HG03039 (cell line): ENCODE results near the gene TMC2.

Experiments
- ATAC-seq: cut with Tn5 transposase; IDR thresholded peaks from one replicate; pipeline ENCODE4 v1.9.1; 2021; ENCODE audit warnings: mild to moderate bottlenecking, moderate library complexity; ENCODE audit not compliant: unreplicated experiment

TMC2 gene

DNA sequence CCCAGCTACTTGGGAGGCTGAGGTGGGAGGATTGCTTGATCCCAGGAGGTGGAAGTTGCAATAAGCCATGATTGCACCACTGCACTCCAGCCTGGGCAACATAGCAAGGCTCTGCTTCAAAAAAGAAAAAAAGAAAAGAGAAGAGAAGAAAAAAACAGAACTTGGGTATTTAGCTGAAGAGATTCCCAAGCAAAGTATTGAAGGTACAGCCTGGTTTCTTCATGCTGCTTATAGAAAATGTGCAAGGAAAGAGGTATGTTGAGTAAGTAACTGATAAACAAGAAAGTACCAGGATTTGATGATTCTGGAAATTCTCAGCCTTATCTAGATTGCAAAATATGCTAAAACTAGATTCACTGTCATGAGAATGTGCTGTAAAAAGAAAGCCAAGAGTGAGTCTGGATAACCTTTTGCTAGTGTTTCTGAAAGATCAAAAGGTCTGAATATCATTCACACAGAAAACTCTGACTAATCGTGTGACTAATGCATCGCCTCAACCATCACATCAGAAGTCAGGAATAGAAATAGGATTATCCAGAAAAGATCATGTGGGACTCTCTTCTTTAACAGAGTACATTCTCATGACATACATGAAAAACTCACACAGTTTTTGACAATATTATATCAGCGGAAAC, 83.7 kb downstream of the TMC2 start:
- ATAC-seq: no peak

DNA sequence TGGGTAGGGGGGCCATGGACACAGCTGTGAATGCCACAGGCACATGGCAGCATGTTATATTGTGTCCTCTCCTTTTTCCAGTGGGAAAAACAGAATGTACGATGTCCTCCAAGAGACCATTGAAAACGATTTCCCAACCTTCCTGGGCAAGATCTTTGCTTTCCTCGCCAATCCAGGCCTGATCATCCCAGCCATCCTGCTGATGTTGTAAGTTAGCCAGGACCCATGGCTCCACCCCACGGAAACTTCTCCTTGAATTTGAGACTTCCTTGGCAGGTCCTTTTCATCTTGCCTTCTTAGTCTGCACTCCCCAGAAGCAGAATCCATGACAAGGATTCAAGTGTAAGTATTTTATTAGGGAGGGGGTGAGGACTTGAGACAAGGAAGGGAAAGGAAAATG, 87.8 kb downstream of the TMC2 start:
- no peak for ATAC-seq

DNA sequence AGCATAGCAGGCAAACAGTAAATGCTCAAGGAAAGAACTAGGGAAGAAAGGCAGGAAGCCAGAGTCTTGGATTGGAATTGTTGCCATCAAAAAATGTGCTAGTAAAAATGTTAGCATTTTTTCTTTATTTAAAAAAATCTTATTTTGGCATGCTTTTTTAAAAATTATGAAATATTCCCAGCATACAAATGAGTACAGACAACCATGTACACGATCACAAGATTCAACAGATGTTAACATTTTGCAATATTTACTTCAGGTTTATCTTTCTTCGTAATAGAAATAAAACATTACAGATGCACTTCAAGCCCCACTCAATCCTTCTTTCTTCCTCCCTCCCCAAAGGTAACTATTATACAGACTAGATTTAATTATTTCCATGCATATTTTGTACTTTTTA, 88.7 kb downstream of the TMC2 start:
- ATAC-seq: no peak

DNA sequence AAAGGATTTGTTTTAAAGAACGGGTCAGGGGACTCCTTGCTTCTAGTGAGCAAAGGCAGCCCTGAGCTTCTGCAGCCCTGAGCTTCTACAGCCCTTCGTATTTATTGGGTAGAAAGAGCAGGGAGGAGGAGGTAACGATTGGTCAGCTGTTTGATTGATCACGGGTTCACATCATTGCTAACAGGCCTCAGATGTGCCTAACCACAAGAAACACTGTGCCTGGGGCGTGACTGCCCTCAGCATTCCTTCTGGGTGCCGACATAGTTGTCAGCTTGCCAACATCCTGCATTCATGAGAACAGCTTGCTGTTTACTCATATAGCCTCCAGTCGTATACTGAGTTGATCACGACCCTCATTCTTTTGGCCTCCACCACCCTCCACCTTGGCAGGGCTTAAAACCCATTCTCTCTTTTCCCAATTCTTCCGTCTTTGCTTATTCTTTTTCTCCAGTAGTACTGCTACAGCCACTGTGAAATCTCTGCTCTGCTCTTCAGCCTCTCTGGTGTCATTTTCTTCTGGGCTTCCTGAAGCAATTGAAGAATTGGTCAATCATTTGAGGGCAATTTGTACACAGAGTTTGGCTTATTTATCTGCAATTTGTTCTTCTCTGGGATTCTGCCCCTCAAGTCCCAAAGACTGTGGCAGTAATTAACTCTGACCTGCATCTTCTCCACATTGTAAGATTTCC, 90.6 kb downstream of the TMC2 start:
- no peak for ATAC-seq

DNA sequence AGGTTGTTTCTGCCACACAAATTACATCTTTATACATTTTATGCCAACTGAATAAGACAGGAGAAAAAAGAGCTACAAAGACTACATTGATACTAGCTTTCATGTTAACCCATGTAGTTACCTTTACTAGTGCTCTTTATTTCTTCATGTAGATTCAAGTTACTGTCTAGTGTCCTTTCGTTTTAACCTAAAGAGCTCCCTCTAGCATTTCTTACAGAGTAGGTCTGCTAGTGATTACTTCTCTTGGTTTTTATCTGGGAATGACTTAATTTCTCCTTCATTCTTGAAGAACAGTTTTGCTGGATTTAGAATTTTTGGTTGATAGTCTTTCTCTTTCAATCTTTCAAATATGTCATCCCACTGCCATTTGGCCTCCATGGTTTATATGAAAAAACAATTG, 94.9 kb downstream of the TMC2 start:
- ATAC-seq: no peak

DNA sequence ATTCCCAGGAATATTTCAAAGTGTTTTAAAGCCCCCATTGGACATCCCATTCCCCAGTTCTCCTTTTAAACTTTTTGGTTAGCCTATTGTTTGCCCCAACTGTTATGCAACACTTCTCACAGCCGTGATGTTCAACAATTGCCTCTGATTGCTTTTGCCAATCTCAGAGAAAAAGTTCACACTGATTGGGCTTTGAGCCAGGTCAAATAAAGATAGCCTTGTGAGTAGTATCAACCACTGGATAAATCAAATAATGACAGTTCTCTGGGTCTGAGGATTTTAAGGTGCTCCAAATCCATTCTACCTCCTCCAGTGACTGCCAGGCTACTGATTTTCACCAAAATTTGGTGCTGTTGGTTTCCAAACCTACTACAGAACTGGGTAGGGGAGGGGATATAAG, 97.0 kb downstream of the TMC2 start:
- ATAC-seq: no peak

DNA sequence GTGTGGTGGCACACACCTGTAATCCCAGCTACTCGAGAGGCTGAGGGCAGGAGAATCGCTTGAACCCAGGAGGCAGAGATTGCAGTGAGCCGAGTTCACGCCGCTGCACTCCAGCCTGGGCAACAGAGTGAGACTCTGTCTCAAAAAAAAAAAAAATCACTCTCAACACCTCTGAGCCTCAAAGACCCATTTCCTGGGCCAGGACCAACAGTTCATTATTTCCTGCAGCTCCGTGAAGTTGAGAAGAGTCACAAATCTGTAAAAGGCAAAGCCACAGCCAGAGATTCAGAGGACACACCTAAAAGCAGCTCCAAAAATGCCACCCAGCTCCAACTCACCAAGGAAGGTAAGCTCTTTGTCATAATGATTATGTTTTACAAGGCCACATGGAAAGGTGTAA, 100.9 kb downstream of the TMC2 start:
- ATAC-seq: no peak

DNA sequence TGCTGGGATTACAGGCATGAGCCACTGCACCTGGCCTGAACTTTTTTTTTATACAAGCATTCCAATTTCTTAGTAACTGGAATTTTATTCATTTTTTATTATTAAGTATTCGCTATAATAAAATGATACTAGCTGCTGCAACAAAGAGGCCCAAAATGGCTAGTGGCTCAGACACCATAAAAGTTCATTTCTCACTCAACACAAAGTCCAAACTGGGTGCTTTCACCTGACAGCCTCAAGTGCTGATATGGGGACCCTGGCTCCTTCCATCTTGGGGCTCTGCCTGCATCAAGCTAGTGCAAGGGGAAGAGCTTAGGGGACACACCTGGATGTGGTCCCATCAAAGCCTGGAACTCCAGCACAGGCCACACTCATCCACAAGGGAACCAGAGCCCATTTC, 103.9 kb downstream of the TMC2 start:
- no peak for ATAC-seq

DNA sequence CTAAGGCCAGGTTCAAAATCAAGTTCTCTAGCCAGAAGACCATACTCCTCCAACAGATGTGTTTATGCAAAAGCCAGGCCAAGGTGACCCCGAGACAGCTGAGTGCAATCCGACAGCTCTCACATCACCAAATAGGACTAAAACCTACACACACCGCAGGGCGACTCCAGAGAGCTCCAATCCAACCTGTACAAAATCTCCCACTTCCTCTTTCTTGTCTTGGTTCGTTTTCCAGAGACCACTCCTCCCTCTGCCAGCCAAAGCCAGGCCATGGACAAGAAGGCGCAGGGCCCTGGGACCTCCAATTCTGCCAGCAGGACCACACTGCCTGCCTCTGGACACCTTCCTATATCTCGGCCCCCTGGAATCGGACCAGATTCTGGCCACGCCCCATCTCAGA, 104.5 kb downstream of the TMC2 start:
- ATAC-seq: no peak

DNA sequence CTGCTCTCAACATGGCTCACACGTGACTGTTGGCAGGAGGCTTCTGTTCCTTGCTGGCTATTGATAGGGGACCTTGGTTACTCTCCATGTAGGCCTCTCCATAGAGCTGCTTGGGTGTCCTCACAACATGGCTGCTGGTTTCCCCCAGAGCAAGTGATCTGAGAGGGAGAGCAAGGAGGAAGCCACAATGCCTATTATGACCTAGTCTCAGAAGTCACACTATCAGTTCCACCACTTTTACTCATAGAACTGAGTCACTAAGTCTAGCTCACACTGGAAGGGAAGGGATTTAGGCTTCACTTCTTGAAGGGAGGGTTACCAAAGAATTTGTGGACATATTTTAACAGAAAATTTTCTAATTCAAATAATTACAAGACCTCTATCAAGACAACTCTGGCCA, 107.3 kb downstream of the TMC2 start:
- no peak for ATAC-seq

DNA sequence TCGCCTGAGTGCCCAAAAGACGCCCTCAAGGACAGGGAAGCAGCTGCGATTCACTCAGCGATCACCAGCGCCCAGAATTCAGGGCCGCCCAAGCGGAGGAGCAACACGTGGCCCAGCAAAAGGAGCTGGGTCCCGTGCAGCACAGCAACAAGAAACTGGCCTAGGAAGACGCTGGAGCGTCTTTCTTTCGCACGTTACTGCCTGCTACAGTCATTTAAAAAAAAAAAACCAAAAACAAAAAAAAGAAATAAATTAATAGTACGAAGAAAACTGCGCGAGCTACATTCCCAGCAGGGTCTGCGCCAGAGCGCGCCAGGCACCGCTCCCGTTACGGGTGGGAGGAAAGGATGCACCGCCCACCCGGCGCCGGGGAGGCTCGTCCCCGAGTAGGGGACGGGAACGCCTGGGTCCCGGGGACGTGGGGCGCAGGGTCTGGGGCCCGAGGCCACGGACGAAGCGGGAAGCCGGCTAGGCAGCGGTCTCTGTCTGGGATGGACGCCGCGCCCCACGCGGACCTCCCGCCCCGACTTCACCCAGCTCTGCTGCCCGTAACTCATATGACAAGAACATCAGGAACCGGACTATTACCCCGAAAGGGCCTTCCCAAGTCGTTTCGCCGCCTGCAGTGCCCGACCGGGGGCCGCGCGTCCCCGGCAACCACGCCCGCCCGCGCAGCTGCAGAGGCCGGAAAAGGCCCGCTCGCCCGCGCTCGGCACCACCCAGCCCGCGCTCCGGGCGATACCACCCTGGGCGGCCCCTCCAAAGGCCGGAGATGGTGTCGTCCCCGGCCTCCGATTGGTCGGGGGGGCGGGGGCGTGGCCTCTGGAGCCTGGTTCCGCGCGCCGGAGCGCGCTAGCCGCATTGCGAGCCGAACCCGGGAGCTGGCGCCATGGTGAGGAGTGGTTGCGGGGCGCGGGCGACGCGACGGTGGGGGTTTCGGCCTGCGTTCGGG, 115.7 kb downstream of the TMC2 start, which contains the start of gene NOP56:
Gene NOP56 (plus strand): TSS at position 861 of the 952 bp plus-strand sequence. CDS start 29 bp downstream, at position 890.
- peak; percentile 78 for ATAC-seq

DNA sequence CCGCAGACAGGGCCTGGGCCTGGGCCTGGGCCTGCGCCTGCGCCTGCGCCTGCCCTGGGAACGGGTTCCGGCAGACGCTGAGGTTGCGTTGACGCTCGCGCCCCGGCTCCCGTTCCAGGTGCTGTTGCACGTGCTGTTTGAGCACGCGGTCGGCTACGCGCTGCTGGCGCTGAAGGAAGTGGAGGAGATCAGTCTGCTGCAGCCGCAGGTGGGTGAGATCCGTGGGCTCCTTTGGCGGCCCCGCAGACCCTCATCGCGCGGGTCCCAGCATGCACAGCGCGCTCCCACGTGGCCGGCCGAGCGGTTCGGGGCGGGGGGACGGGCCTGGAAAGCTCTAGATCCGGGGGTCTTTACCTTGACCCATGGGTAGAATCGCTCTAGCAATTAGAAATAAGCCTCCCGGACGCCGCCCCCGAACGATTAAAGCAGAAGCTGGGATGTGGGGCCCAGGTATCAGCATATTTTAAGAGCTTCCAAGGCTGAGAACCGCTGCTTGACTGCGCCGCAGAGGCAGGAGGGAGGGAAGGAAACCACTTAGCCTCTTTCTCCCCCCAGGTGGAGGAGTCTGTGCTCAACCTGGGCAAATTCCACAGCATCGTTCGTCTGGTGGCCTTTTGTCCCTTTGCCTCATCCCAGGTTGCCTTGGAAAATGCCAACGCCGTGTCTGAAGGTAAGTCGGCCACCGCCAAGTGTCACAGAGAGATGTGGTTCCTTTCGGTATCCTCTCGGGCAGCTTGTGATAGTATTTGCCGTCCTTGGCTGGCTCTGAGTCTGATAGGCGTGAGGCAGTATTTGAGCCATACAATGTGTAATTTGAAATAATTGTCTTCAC, 116.6 kb downstream of the TMC2 start:
- ATAC-seq: peak; percentile 30

DNA sequence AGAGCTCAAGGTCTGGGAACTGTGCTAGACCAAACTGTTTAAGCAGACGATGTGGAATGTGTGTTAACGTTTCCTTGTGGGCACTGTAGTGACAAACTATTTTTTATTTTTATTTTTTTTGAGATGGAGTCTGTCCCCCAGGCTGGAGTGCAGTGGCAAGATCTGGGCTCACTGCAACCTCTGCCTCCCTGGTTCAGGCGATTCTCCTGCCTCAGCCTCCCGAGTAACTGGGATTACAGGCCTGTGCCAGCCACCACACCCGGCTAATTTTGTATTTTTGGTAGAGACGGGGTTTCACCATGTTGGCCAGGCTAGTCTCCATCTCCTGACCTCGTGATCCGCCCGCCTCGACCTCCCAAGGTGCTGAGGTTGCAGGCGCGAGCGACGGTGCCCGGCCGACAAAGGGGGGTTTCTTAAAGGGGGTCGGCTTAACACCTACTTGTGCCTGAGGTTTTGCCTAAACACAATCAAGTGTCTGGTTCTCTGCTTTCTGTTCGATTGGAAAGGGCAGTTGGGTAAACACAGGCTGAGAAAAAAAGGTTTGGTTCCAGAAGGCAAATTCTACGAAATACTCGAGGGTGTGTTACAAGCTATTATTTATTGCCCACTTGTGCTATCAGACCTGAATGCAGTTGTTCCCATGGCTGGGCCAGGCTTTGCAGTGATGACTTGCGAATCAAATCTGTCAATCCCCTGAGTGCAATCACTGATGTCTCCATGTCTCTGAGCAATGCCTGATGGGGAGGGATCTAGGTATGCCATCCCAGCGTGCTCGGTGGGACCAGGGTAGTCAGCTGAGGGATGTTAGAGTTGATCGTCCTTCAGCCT, 117.4 kb downstream of the TMC2 start:
- ATAC-seq: no peak

DNA sequence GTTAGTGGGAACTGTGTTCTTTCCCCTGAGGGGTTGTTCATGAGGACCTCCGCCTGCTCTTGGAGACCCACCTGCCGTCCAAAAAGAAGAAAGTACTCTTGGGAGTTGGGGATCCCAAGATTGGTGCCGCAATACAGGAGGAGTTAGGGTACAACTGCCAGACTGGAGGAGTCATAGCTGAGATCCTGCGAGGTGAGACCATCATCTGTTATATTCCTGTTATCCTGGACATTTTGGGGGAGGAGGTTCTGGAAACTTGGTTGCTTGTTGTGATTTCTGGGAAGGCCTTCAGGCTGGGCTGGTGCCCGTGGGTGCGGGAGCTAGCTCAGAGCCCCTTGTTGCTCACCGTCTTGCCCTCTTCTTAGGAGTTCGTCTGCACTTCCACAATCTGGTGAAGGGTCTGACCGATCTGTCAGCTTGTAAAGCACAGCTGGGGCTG, 118.0 kb downstream of the TMC2 start:
- ATAC-seq: no peak

DNA sequence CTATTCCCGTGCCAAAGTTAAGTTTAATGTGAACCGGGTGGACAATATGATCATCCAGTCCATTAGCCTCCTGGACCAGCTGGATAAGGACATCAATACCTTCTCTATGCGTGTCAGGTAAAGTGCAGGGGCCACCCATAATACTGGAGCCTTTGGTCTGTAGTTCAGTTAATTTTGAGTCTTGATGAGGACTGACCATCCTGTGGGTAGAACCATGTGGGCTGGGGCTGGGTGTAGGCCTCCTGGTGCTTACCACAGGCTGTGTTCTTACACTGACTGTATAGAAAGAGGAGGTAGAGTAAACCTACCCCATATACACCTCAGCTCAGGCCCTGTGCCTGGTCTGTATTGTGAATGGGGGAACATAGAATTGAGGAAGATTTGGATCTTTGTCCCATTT, 118.5 kb downstream of the TMC2 start:
- no peak for ATAC-seq

DNA sequence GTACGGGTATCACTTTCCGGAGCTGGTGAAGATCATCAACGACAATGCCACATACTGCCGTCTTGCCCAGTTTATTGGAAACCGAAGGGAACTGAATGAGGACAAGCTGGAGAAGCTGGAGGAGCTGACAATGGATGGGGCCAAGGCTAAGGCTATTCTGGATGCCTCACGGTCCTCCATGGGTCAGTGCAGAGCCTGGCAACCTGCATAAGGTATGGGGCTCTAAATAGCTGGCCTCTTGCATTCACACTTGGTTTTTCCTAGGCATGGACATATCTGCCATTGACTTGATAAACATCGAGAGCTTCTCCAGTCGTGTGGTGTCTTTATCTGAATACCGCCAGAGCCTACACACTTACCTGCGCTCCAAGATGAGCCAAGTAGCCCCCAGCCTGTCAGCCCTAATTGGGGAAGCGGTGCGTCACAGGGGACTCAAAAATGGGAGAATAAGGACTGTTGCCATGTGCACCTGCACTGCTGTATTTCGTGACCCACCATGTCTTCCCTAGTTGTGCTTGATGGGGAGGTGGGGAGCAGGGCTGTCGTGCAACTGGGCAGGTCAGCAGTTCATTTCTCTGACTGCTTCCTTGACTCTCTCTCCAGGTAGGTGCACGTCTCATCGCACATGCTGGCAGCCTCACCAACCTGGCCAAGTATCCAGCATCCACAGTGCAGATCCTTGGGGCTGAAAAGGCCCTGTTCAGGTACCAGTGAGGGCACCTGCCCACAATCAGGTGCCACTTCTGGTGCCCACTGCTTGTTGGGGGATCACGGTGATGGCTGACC, 119.2 kb downstream of the TMC2 start:
- ATAC-seq: no peak

DNA sequence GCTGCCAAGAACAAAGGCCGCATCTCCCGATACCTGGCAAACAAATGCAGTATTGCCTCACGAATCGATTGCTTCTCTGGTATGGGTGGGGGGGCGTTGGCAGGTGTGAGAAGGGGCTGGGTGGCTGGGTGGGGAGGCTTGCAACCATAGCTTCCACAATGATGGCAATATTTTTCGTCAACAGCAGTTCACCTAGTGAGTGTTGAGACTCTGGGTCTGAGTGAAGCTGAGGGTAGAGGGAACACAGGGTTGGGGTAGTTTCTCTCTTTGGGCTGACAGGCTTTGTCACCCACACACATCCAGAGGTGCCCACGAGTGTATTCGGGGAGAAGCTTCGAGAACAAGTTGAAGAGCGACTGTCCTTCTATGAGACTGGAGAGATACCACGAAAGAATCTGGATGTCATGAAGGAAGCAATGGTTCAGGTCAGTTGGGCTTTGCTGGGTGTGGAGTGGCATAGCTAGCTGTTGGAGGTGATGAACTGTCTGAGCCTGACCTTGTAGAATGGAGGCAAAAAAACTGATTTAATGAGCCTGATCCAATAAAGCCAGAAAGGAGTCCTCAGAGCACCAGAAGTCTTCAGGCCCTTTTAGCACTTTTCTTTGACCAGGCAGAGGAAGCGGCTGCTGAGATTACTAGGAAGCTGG, 120.2 kb downstream of the TMC2 start:
- no peak for ATAC-seq

DNA sequence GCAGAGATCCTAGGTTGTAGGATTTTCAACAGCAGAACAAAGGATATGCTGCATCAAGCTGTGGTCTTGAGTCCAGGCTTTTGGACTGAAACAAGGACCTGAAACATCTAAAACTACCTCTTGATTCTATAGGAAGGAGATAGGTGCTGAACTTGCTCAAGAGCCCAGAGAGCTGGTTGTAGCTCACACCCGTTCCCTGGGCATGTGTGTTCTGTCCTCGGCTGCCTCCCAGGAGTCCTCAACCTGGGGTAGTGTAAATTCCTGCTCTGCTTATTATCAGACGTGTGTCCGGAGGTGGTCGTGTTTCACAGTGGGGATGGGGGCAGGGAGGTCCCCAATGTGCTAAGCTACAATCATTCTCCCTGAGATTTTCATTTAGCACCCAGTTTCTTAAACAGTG, 120.9 kb downstream of the TMC2 start:
- ATAC-seq: no peak

DNA sequence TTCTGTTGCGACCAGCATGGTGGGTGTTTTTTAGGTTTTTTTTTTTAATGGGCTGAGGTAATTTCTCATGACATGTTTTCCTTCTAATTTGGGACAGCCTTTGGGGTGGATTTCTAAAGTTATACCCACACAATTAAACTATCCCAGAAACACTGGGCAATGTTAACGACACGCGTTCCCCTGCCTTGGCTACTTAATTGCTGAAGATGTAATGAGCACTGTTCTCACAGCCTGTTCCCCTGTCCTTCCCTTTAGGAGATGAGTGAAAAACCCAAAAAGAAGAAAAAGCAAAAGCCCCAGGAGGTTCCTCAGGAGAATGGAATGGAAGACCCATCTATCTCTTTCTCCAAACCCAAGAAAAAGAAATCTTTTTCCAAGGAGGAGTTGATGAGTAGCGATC, 121.3 kb downstream of the TMC2 start:
- ATAC-seq: no peak
